T-cell (primary cell): ENCODE results near the gene INPP1. TPM values are rescaled to one million over a fixed set of nuclear protein-coding genes. Genes with fewer than 3 reads are reported as not detected.

Experiments
- ATAC-seq, 4 experiments: fragments of 200-7000 bp in 3 of 4; fragments of 150-1000 bp in 1 of 4; cut with Tn5 transposase; replicated peaks in 1 of 4; 1 replicate in 3 of 4; 2 replicates in 1 of 4; pipeline ENCODE4 v1.10.0; 2021; ENCODE audit warnings: moderate library complexity in 3 of 4, mild to moderate bottlenecking in 2 of 4, moderate number of reproducible peaks in 1 of 4
- CTCF ChIA-PET, 2 donors: fragments of 300-600 bp; sonication (Branson Sonifier 250); formaldehyde crosslinking; loops; one replicate each; lab custom pipeline; 2022; ENCODE audit warnings: antibody characterized with exemption in 2 of 2; lab: Charles Lee
- POLR2A ChIA-PET, 2 donors: fragments of 300-600 bp; sonication (Branson Sonifier 250); formaldehyde crosslinking; loops; one replicate each; lab custom pipeline; 2022; ENCODE audit warnings: antibody characterized with exemption in 2 of 2; lab: Charles Lee
- DNase-seq, 35 experiments: peaks; one replicate each; pipeline versions ENCODE4 v3.0.0 to v3.0.0-alpha.2; 2013 to 2023
- H3K27ac ChIP-seq: one replicate; pipeline ENCODE4 v1.5.1; 2013; ENCODE audit warnings: low read length
- H3K27me3 ChIP-seq, 2 experiments: replicated peaks in 1 of 2; 1 replicate in 1 of 2; 2 replicates in 1 of 2; pipeline versions ENCODE4 v1.6.1 to v1.7.0; 2013; ENCODE audit warnings: low read length in 1 of 2, mixed read lengths in 1 of 2; ENCODE audit not compliant: control insufficient read depth in 2 of 2, insufficient read depth in 2 of 2; ENCODE audit errors: extremely low read depth in 1 of 2
- H3K36me3 ChIP-seq, 2 donors: 1 replicate in 1 of 2; 2 replicates in 1 of 2; pipeline versions ENCODE4 v1.6.1 to v1.7.0; 2013; ENCODE audit warnings: low read length in 1 of 2; ENCODE audit not compliant: control insufficient read depth in 2 of 2, insufficient read depth in 1 of 2; ENCODE audit errors: extremely low read depth in 1 of 2
- H3K4me1 ChIP-seq, 2 experiments: 1 replicate in 1 of 2; 2 replicates in 1 of 2; pipeline versions ENCODE4 v1.6.1 to v1.7.0; 2013; ENCODE audit warnings: low read length in 2 of 2, mixed read lengths in 1 of 2; ENCODE audit not compliant: insufficient read depth in 2 of 2, control insufficient read depth in 1 of 2; ENCODE audit errors: extremely low read depth in 1 of 2
- H3K4me3 ChIP-seq, 2 donors: 1 replicate in 1 of 2; 2 replicates in 1 of 2; pipeline versions ENCODE4 v1.5.1 to v1.7.0; 2013; ENCODE audit warnings: mild to moderate bottlenecking in 2 of 2, low read length in 1 of 2, moderate library complexity in 1 of 2; ENCODE audit not compliant: control insufficient read depth in 1 of 2; ENCODE audit errors: extremely low read depth in 1 of 2
- H3K9me3 ChIP-seq: 2 replicates; pipeline ENCODE4 v1.7.0; 2013
- H3K27ac Mint-ChIP-seq, 2 donors: one replicate each; pipeline ENCODE4 v1.8.0; 2020 to 2021; ENCODE audit warnings: mild to moderate bottlenecking in 2 of 2, mixed read lengths in 2 of 2
- H3K27me3 Mint-ChIP-seq, 2 donors: one replicate each; pipeline ENCODE4 v1.8.0; 2021 to 2022; ENCODE audit warnings: mixed read lengths in 2 of 2
- H3K36me3 Mint-ChIP-seq: one replicate; pipeline ENCODE4 v1.8.0; 2021; ENCODE audit warnings: mixed read lengths
- H3K4me1 Mint-ChIP-seq, 3 donors: one replicate each; pipeline ENCODE4 v1.8.0; 2020 to 2022; ENCODE audit warnings: mixed read lengths in 3 of 3, mild to moderate bottlenecking in 1 of 3
- H3K4me3 Mint-ChIP-seq, 3 donors: one replicate each; pipeline ENCODE4 v1.8.0; 2020 to 2022; ENCODE audit warnings: mild to moderate bottlenecking in 3 of 3, mixed read lengths in 3 of 3, moderate library complexity in 3 of 3
- H3K9me3 Mint-ChIP-seq, 3 donors: one replicate each; pipeline ENCODE4 v1.8.0; 2020 to 2022; ENCODE audit warnings: mixed read lengths in 3 of 3
- WGBS: methylation state at CpG from one replicate; pipeline ENCODE4 v1.1.5; 2013; ENCODE audit warnings: missing lambda C conversion rate; ENCODE audit not compliant: insufficient coverage; 5-methylcytosine and 5-hydroxymethylcytosine counted together
- total RNA-seq, 35 experiments: library from RNA in 6 of 35; stranded (reverse) in 6 of 35; fragments of 120-200 nt in 1 of 35; gene quantifications; one replicate each; pipeline versions ENCODE4 v1.2.1 to v1.2.4 and lab custom pipeline; 2013 to 2026

Gene INPP1
- total RNA-seq, 5 donors from 2014 or later (not counting 1 experiment from before 2014, with no cell fraction given) = 2.1 to 7.1 (median 2.9) TPM

DNA sequence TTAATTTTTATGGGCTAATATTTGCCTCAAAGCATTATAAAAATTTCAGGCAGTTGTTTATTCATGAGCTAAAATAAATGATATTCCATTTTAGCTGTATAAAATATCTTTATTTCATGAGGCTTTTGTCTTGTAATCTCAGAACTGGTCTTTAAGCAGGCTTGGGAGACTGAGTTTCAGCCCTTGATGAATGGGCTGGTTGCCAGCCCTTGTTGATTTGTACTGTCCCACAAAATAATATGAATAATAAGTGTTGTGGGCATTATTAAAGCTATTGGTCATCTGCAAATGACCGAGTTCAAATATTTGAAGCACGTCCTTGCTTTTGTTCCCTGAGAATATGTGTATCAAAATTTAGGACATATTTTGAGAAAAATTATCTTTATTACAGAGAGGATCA lies 18.2 kb downstream of the INPP1 start:
- no peaks in the 10 kb centered on the region for H3K27me3 Mint-ChIP-seq
- H3K27ac Mint-ChIP-seq = no peak overlapping the region
- no peak for ATAC-seq
- Histone ChIP-seq H3K27me3 (no peaks in the 10 kb centered on the region), H3K4me3 (no peak overlapping the region), H3K9me3 (no peaks in the 10 kb centered on the region), H3K4me1 (peaks cover 6 to 16% of the 10 kb centered on the region in 2 experiments), H3K27ac (no peak overlapping the region), H3K36me3 (peaks cover 0 to 3% of the 10 kb centered on the region in 2 donors)
- peaks cover 6% of the 10 kb centered on the region for H3K36me3 Mint-ChIP-seq
- ChIA-PET POLR2A (interaction anchor here (0.5 to 0.8 kb wide), 2 partner anchors 46 to 146 kb away, joined by 3 read pairs; no protein-coding TSS in a partner anchor), CTCF (interaction anchor here in 1 of 2 donors (0.8 kb wide), 1 partner anchor 42 kb away, joined by 3 read pairs; the partner anchor contains the start of gene HIBCH)
- peaks cover 20 to 33% (median 31%) of the 10 kb centered on the region in 3 donors for H3K4me1 Mint-ChIP-seq
- no peak for DNase-seq
- whole genome bisulfite sequencing = no CpG with 5 or more reads among the region's 2 CpGs
- peak overlapping the region in 1 of 3 donors; percentile 28 for H3K4me3 Mint-ChIP-seq
- no peaks in the 10 kb centered on the region for H3K9me3 Mint-ChIP-seq

DNA sequence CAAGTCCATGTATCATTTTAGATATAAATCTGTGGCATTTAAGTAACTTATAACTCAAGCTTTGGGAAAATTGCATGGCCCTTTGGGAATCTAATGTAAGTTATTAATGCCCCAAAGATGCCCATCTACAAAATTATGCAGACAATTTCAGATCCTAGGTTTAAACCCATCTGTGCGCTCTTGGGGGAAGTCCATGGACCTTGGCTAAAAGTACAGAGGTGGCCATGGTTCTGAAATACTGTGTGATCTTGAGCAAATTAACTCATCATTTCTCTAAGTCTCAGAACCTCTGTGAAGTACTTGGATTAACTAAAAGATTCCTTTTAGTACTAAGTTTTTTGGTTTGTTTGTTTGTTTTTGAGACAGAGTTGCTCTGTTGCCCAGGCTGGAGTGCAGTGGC lies 19.5 kb downstream of the INPP1 start:
- Histone ChIP-seq H3K36me3 (peaks cover 0 to 4% of the 10 kb centered on the region in 2 donors), H3K27me3 (no peaks in the 10 kb centered on the region), H3K4me1 (peaks cover 6 to 16% of the 10 kb centered on the region in 2 experiments), H3K27ac (no peak overlapping the region), H3K9me3 (no peaks in the 10 kb centered on the region), H3K4me3 (no peak overlapping the region)
- H3K9me3 Mint-ChIP-seq = no peaks in the 10 kb centered on the region
- no peak for ATAC-seq
- POLR2A ChIA-PET = no interaction called here
- H3K27ac Mint-ChIP-seq = no peak overlapping the region
- CTCF ChIA-PET = no interaction called here
- no peaks in the 10 kb centered on the region for H3K27me3 Mint-ChIP-seq
- H3K4me1 Mint-ChIP-seq = peaks cover 20 to 33% (median 31%) of the 10 kb centered on the region in 3 donors
- WGBS = no CpG with 5 or more reads among the region's 1 CpG
- DNase-seq = no peak
- H3K36me3 Mint-ChIP-seq = peaks cover 8% of the 10 kb centered on the region
- no peak overlapping the region for H3K4me3 Mint-ChIP-seq

DNA sequence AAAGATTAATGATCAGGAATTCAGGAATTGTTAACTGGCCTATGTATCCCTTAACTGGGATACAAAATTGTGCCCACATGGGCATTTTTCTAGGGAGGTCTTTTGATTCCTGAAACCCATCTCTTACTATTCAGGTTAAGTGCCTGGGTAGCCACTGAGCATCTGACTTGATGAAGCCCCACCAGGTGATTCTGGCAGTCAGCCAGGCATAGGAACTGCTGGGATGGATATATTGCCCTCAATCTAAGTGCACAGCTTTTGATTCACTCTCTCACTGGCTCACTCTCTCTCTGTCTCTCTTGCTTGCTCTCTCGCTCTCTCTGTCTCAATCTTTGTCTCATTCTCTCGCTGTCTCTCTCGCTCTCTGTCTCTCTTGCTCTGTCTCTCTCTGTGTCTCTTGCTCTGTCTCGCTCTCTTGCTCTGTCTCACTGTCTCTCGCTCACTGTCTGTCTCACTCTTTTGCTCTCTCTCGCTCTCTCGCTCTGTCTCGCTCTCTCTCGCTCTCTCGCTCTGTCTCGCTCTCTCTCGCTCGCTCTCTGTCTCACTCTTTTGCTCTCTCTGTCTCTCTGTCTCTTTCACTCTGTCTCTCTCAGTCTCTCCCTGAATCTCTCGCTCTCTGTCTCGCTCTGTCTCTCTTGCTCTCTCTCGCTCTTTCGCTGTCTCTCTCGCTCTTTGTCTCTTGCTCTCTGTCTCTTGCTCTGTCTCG lies 22.3 kb downstream of the INPP1 start:
- ATAC-seq (no peak), DNase-seq (peak in 1 of 35 experiments; percentile 10)
- no peak overlapping the region for H3K4me3 ChIP-seq
- CTCF ChIA-PET = no interaction called here
- POLR2A ChIA-PET = no interaction called here
- no peaks in the 10 kb centered on the region for H3K9me3 ChIP-seq
- H3K27me3 Mint-ChIP-seq = no peaks in the 10 kb centered on the region
- no peak overlapping the region for H3K4me3 Mint-ChIP-seq
- H3K27ac Mint-ChIP-seq = no peak overlapping the region
- 98% methylated on average over 13 of the region's 19 CpGs for WGBS
- peaks cover 0 to 7% of the 10 kb centered on the region in 2 experiments for H3K4me1 ChIP-seq
- H3K36me3 Mint-ChIP-seq = peaks cover 25% of the 10 kb centered on the region
- H3K9me3 Mint-ChIP-seq = no peaks in the 10 kb centered on the region
- H3K27me3 ChIP-seq = no peaks in the 10 kb centered on the region
- H3K27ac ChIP-seq = no peak overlapping the region
- peaks cover 0 to 13% of the 10 kb centered on the region in 2 donors for H3K36me3 ChIP-seq
- H3K4me1 Mint-ChIP-seq = peaks cover 8 to 20% (median 12%) of the 10 kb centered on the region in 3 donors

DNA sequence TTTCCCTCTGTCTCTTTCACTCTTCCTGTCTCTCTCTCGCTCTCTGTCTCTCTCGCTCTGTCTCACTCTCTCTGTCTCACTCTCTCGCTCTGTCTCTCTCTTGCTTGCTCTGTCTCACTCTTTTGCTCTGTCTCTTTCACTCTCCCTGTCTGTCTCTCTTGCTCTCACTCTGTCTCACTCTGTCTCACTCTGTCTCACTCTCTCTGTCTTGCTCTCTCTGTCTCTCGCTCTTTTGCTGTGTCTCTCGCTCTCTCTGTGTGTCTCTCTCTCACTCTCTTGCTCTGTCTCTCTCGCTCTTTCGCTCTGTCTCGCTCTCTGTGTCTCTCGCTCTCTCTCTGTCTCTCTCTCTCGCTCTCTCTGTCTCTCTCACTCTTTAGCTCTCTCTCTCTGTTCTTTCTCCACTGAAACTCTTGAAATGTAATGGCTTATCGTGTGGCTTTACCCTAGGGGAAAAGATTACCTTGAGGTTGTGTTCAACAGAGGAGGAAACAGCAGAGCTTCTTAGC lies 22.9 kb downstream of the INPP1 start:
- Histone ChIP-seq H3K27ac (no peak overlapping the region), H3K9me3 (no peaks in the 10 kb centered on the region), H3K4me1 (peaks cover 0 to 2% of the 10 kb centered on the region in 2 experiments), H3K27me3 (no peaks in the 10 kb centered on the region), H3K36me3 (peaks cover 0 to 13% of the 10 kb centered on the region in 2 donors), H3K4me3 (no peak overlapping the region)
- ChIA-PET POLR2A (no interaction called here), CTCF (interaction anchor here in 1 of 2 donors (0.5 kb wide), 1 partner anchor 12 kb away, joined by 3 read pairs; no protein-coding TSS in a partner anchor)
- Mint-ChIP-seq H3K9me3 (no peaks in the 10 kb centered on the region), H3K4me3 (no peak overlapping the region), H3K27me3 (no peaks in the 10 kb centered on the region), H3K4me1 (peaks cover 5 to 18% (median 7%) of the 10 kb centered on the region in 3 donors), H3K27ac (no peak overlapping the region), H3K36me3 (peaks cover 30% of the 10 kb centered on the region)
- ATAC-seq (no peak), DNase-seq (no peak)
- 84% methylated on average over 9 of the region's 11 CpGs for WGBS

DNA sequence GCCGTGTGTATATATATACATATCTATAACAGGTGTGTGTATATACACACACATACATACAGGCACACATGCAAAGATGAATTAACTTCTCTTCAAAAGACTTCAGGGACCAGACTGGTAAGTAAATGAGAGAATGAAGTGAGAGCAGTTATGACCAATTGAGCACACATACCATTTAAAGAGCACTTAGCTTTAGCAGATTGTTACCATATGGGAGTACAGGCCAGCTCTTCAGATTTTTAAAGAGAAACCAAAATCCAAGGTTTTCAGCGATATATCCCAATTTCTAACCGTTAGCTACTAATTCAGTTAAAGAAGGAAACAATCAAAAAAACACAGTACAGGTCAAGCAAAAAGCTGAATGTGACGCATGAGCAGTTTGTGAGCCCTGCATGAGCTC lies 23.7 kb downstream of the INPP1 start:
- H3K27ac Mint-ChIP-seq = no peak overlapping the region
- POLR2A ChIA-PET = no interaction called here
- H3K4me3 ChIP-seq = no peak overlapping the region
- H3K27ac ChIP-seq = no peak overlapping the region
- H3K27me3 ChIP-seq = no peaks in the 10 kb centered on the region
- 100% methylated on average over 1 of the region's 4 CpGs for WGBS
- no peaks in the 10 kb centered on the region for H3K4me1 ChIP-seq
- H3K4me1 Mint-ChIP-seq = peaks cover 2 to 13% (median 3%) of the 10 kb centered on the region in 3 donors
- DNase-seq (no peak), ATAC-seq (no peak)
- H3K9me3 ChIP-seq = no peaks in the 10 kb centered on the region
- no peaks in the 10 kb centered on the region for H3K9me3 Mint-ChIP-seq
- CTCF ChIA-PET = interaction anchor here (0.7 to 1.7 kb wide), 3 partner anchors 11 to 278 kb away, joined by 3 to 6 read pairs (median 5); no protein-coding TSS in a partner anchor
- H3K4me3 Mint-ChIP-seq = no peak overlapping the region
- no peaks in the 10 kb centered on the region for H3K27me3 Mint-ChIP-seq
- peaks cover 0 to 13% of the 10 kb centered on the region in 2 donors for H3K36me3 ChIP-seq
- H3K36me3 Mint-ChIP-seq = peaks cover 29% of the 10 kb centered on the region

DNA sequence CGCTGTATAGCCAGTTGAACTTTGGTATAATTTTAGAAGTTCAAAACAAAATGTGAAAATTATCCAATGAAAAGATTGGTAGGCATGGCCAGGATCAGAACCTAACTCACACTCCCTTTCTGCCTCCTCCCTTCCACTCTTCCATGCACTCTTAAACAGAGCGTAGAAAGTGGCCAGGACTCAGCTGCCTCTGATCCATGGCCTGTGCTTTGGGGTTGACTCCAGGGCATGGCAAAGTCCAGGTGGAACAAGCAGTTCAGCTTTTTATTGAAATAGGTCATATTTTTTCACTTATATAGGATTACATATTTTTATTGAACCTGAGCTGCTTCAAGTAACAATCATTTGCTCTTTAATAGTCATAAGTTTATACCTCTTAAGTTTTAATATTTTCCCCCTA lies 26.2 kb downstream of the INPP1 start:
- H3K9me3 Mint-ChIP-seq = no peaks in the 10 kb centered on the region
- no peak overlapping the region for H3K27ac ChIP-seq
- no CpG with 5 or more reads among the region's 2 CpGs for WGBS
- no peak overlapping the region for H3K27ac Mint-ChIP-seq
- no peaks in the 10 kb centered on the region for H3K4me1 Mint-ChIP-seq
- ChIA-PET CTCF (interaction anchor here (0.6 to 1.3 kb wide), 3 partner anchors 9 to 281 kb away, joined by 3 to 5 read pairs (median 4); no protein-coding TSS in a partner anchor), POLR2A (no interaction called here)
- DNase-seq = no peak
- H3K4me3 ChIP-seq = no peak overlapping the region
- no peaks in the 10 kb centered on the region for H3K4me1 ChIP-seq
- no peak for ATAC-seq
- H3K4me3 Mint-ChIP-seq = no peak overlapping the region
- H3K36me3 ChIP-seq = peaks cover 0 to 13% of the 10 kb centered on the region in 2 donors
- H3K27me3 ChIP-seq = no peaks in the 10 kb centered on the region
- no peaks in the 10 kb centered on the region for H3K9me3 ChIP-seq
- no peaks in the 10 kb centered on the region for H3K27me3 Mint-ChIP-seq
- peaks cover 24% of the 10 kb centered on the region for H3K36me3 Mint-ChIP-seq
